Panc1 (cell line): Measurements from ENCODE around the gene SOHLH2. TPM values are rescaled to one million over a fixed set of nuclear protein-coding genes. Genes with fewer than 3 reads are reported as not detected.

Experiments used
- ATAC-seq: fragments of 200-7000 bp; cut with Tn5 transposase; 2 replicates; pipeline ENCODE4 v1.9.1; 2020; ENCODE audit warnings: mild to moderate bottlenecking, moderate library complexity
- BruUV-seq: library from RNA; stranded (reverse); fragments of 400-500 nt; replicated peaks from 2 replicates; lab custom pipeline; 2021; lab: Mats Ljungman, UMichigan
- CTCF ChIA-PET: fragments of 300-600 bp; sonication (Branson Sonifier 250); formaldehyde crosslinking; loops from one replicate; lab custom pipeline; 2022; ENCODE audit warnings: antibody characterized with exemption; lab: Charles Lee
- POLR2A ChIA-PET: fragments of 300-600 bp; sonication (Branson Sonifier 250); formaldehyde crosslinking; loops from one replicate; lab custom pipeline; 2022; ENCODE audit warnings: antibody characterized with exemption; lab: Charles Lee
- DNase-seq: peaks from one replicate; pipeline ENCODE4 v3.0.0-alpha.2; 2010; ENCODE audit warnings: low read depth, low spot score
- H3K27ac ChIP-seq: 2 replicates; pipeline ENCODE4 v1.5.1; 2011; ENCODE audit warnings: mild to moderate bottlenecking, low read length, inconsistent platforms
- H3K27me3 ChIP-seq: fragments of 200-500 bp; sonication (Bioruptor generic); 2 replicates; pipeline ENCODE4 v1.6.0; 2014; ENCODE audit warnings: low read length, inconsistent platforms; ENCODE audit not compliant: control insufficient read depth, insufficient read depth
- H3K36me3 ChIP-seq: fragments of 200-500 bp; sonication (Bioruptor generic); 2 replicates; pipeline ENCODE4 v1.5.1; 2014; ENCODE audit warnings: inconsistent platforms, mild to moderate bottlenecking, low read length, moderate library complexity; ENCODE audit not compliant: control insufficient read depth, insufficient read depth
- H3K4me1 ChIP-seq: 2 replicates; pipeline ENCODE4 v1.5.1; 2011; ENCODE audit warnings: inconsistent platforms, mild to moderate bottlenecking, low read length, moderate library complexity; ENCODE audit not compliant: control insufficient read depth, insufficient read depth
- H3K4me3 ChIP-seq, 2 experiments: 2 replicates each; pipeline ENCODE4 v1.5.1; 2011 to 2012; ENCODE audit warnings: low read depth in 2 of 2, low read length in 2 of 2, mild to moderate bottlenecking in 2 of 2, inconsistent platforms in 1 of 2, moderate library complexity in 1 of 2
- H3K9me3 ChIP-seq: fragments of 200-500 bp; sonication (Bioruptor generic); 2 replicates; pipeline ENCODE4 v1.5.1; 2014; ENCODE audit warnings: low read depth, mild to moderate bottlenecking, inconsistent platforms, low read length, moderate library complexity; ENCODE audit not compliant: control insufficient read depth, insufficient read depth
- CTCF ChIP-seq: fragments of 450-650 bp; IDR thresholded peaks from 2 replicates; pipeline ENCODE4 v1.5.1; 2017; ENCODE audit warnings: mild to moderate bottlenecking
- POLR2AphosphoS5 ChIP-seq: IDR thresholded peaks from 2 replicates; pipeline ENCODE4 v1.6.1; 2012; ENCODE audit warnings: mild to moderate bottlenecking, low read depth, low read length, moderate library complexity
- REST ChIP-seq, 2 experiments: IDR thresholded peaks; 2 replicates each; pipeline ENCODE4 v1.6.1; 2011 to 2012; ENCODE audit warnings: low read depth in 2 of 2, control low read depth in 1 of 2, low read length in 1 of 2, mild to moderate bottlenecking in 1 of 2, moderate library complexity in 1 of 2; ENCODE audit not compliant: insufficient read depth in 1 of 2
- SIN3A ChIP-seq: IDR thresholded peaks from 2 replicates; pipeline ENCODE4 v1.6.1; 2012; ENCODE audit warnings: low read depth, mild to moderate bottlenecking, low read length, moderate library complexity, borderline replicate concordance; ENCODE audit not compliant: insufficient read depth
- TCF7L2 ChIP-seq: IDR thresholded peaks from 2 replicates; pipeline ENCODE4 v1.6.1; 2011; ENCODE audit warnings: mild to moderate bottlenecking, low read depth, low read length, inconsistent platforms
- in situ Hi-C: cut with HindIII; loops from 2 replicates; pipeline ENCODE4 v1.10.0; 2016; ENCODE audit warnings: low sequenced_read_pairs, low pct_unique_long_range_greater_than_20kb
- intact Hi-C: fragments of 100-400 bp; cut with micrococcal nuclease; formaldehyde crosslinking; loops from one replicate; pipeline ENCODE4 v1.10.0; 2022; ENCODE audit not compliant: unreplicated experiment
- total RNA-seq: library from RNA; stranded (reverse); gene quantifications from one replicate; pipeline ENCODE4 v1.2.1, GENCODE V29; 2021; ENCODE audit not compliant: unreplicated experiment

Gene SOHLH2
- total RNA-seq, 1 experiment from 2014 or later, result 0.08 TPM

GRCh38 chr13:36173571-36174322 is 40.6 kb downstream of the SOHLH2 start:
- ChIA-PET CTCF (no interaction called here), POLR2A (no interaction called here)
- DNase-seq (no peak), ATAC-seq (no peak)
- no TSS peak for BruUV-seq
- Histone ChIP-seq H3K4me1 (no peaks in the 10 kb centered on the region), H3K27me3 (no peaks in the 10 kb centered on the region), H3K27ac (no peak overlapping the region), H3K36me3 (no peaks in the 10 kb centered on the region), H3K9me3 (no peaks in the 10 kb centered on the region), H3K4me3 (no peak overlapping the region)
- in situ Hi-C loops, result no loop called here
- intact Hi-C loops, result no loop called here
- TF ChIP-seq CTCF (no peak), SIN3A (no peak), REST (IDR thresholded peaks at IDR 0.05; ENCODE audit: insufficient read depth in 1 of 2, low read depth in 2 of 2, low read length in 1 of 2) (no peak), TCF7L2 (no peak), POLR2AphosphoS5 (no peak)

GRCh38 chr13:36166046-36166445 is 48.3 kb downstream of the SOHLH2 start:
- CTCF ChIA-PET, result no interaction called here
- POLR2A ChIA-PET, result no interaction called here
- no peak for DNase-seq
- Histone ChIP-seq H3K27me3 (no peaks in the 10 kb centered on the region), H3K4me1 (no peaks in the 10 kb centered on the region), H3K36me3 (no peaks in the 10 kb centered on the region), H3K27ac (no peak overlapping the region), H3K4me3 (no peak overlapping the region), H3K9me3 (no peaks in the 10 kb centered on the region)
- ATAC-seq, result no peak
- intact Hi-C loops, result no loop called here
- in situ Hi-C loops, result no loop called here
- BruUV-seq, result no TSS peak
- no peak for TF ChIP-seq SIN3A
- no peak for TF ChIP-seq REST (IDR thresholded peaks at IDR 0.05; ENCODE audit: insufficient read depth in 1 of 2, low read depth in 2 of 2, low read length in 1 of 2)
- TF ChIP-seq POLR2AphosphoS5, result no peak
- no peak for TF ChIP-seq CTCF
- TF ChIP-seq TCF7L2, result no peak
